ENCODE data around the gene CTAGE9.
"Not testable (repeated sequence)": the region's sequence is repeated elsewhere in the genome, so short reads cannot be mapped to it uniquely, and the experiment has no call there.

CTAGE9 gene

GRCh38 chr6:131730264-131730663 is 19.4 kb upstream of the CTAGE9 start:
- FAIRE-seq, result no peak

GRCh38 chr6:131729550-131729949 is 18.7 kb upstream of the CTAGE9 start:
- DNase-seq (ENCODE audit: insufficient read length, low spot score) (no peak), FAIRE-seq (no peak)

More at GRCh38 chr6:131730264-131730663, 19.4 kb upstream of the CTAGE9 start:
- no peak for DNase-seq (ENCODE audit: insufficient read length, low spot score)

- no peak for FAIRE-seq
- DNase-seq (ENCODE audit: insufficient read length, low spot score), result no peak
Observed at GRCh38 chr6:131728296-131728939, 17.6 kb upstream of the CTAGE9 start.

GRCh38 chr6:131727868-131728267 is 17.1 kb upstream of the CTAGE9 start:
- DNase-seq (ENCODE audit: insufficient read length, low spot score) (no peak), FAIRE-seq (no peak)

GRCh38 chr6:131727467-131727866 is 16.6 kb upstream of the CTAGE9 start:
- no peak for FAIRE-seq
- no peak for DNase-seq (ENCODE audit: insufficient read length, low spot score)

GRCh38 chr6:131724114-131724513 is 13.3 kb upstream of the CTAGE9 start:
- DNase-seq (ENCODE audit: insufficient read length, low spot score) (no peak), FAIRE-seq (no peak)

- DNase-seq (ENCODE audit: insufficient read length, low spot score) (no peak), FAIRE-seq (no peak)
Observed at GRCh38 chr6:131721161-131721560, 10.3 kb upstream of the CTAGE9 start.

GRCh38 chr6:131717836-131718542 is 7.2 kb upstream of the CTAGE9 start:
- DNase-seq (ENCODE audit: insufficient read length, low spot score), result no peak
- FAIRE-seq, result no peak

GRCh38 chr6:131715567-131715966 is 4.8 kb upstream of the CTAGE9 start:
- DNase-seq (ENCODE audit: insufficient read length, low spot score); FAIRE-seq: not testable (repeated sequence)

- not testable (repeated sequence) for DNase-seq (ENCODE audit: insufficient read length, low spot score); FAIRE-seq
Observed at GRCh38 chr6:131703905-131704304, 6.9 kb downstream of the CTAGE9 start.

GRCh38 chr6:131700851-131701250 is 10.0 kb downstream of the CTAGE9 start:
- DNase-seq (ENCODE audit: insufficient read length, low spot score); FAIRE-seq: not testable (repeated sequence)

GRCh38 chr6:131696956-131697355 is 13.9 kb downstream of the CTAGE9 start:
- DNase-seq (ENCODE audit: insufficient read length, low spot score), result no peak
- FAIRE-seq, result no peak

- no peak for FAIRE-seq
Observed at GRCh38 chr6:131694832-131695426, 15.9 kb downstream of the CTAGE9 start.

GRCh38 chr6:131693384-131693783 is 17.4 kb downstream of the CTAGE9 start:
- FAIRE-seq (no peak), DNase-seq (ENCODE audit: insufficient read length, low spot score) (no peak)

More at GRCh38 chr6:131694832-131695426, 15.9 kb downstream of the CTAGE9 start:
- DNase-seq (ENCODE audit: insufficient read length, low spot score), result peak; percentile 28

GRCh38 chr6:131692589-131692988 is 18.2 kb downstream of the CTAGE9 start:
- FAIRE-seq (no peak), DNase-seq (ENCODE audit: insufficient read length, low spot score) (no peak)

GRCh38 chr6:131692031-131692430 is 18.8 kb downstream of the CTAGE9 start:
- DNase-seq (ENCODE audit: insufficient read length, low spot score) (no peak), FAIRE-seq (no peak)

GRCh38 chr6:131688286-131688685 is 22.5 kb downstream of the CTAGE9 start:
- DNase-seq (ENCODE audit: insufficient read length, low spot score) (no peak), FAIRE-seq (peak; percentile 79)

- FAIRE-seq (no peak), DNase-seq (ENCODE audit: insufficient read length, low spot score) (no peak)
Observed at GRCh38 chr6:131687022-131687421, 23.8 kb downstream of the CTAGE9 start.

GRCh38 chr6:131685266-131685780 is 25.5 kb downstream of the CTAGE9 start:
- FAIRE-seq, result no peak
- DNase-seq (ENCODE audit: insufficient read length, low spot score), result no peak

GRCh38 chr6:131683479-131683878 is 27.3 kb downstream of the CTAGE9 start:
- FAIRE-seq (peak; percentile 44), DNase-seq (ENCODE audit: insufficient read length, low spot score) (no peak)

GRCh38 chr6:131682442-131682841 is 28.4 kb downstream of the CTAGE9 start:
- FAIRE-seq, result peak; percentile 53
- no peak for DNase-seq (ENCODE audit: insufficient read length, low spot score)

- FAIRE-seq, result no peak
- no peak for DNase-seq (ENCODE audit: insufficient read length, low spot score)
Observed at GRCh38 chr6:131681585-131681984, 29.2 kb downstream of the CTAGE9 start.

Data from GM19239 (cell line).